Measurements from ENCODE around the gene NUP85. TPM values are rescaled to one million over a fixed set of nuclear protein-coding genes. Genes with fewer than 3 reads are reported as not detected.

NUP85 gene
- total and polyA plus RNA-seq, 4 donors = 40.4 to 69.5 (median 46.1) TPM

GRCh38 chr17:75182569-75183436 lies 22.7 kb upstream of the NUP85 start, which contains the start of gene SUMO2:
SUMO2 (minus strand) TSS chr17:75182959; CDS start chr17:75182834, 125 bp downstream.
- Histone ChIP-seq H3K36me3 (ENCODE audit: control insufficient read depth in 4 of 4, insufficient read depth in 4 of 4, low read length in 4 of 4) (peaks cover 0 to 13% (median 6%) of the 10 kb centered on the region in 4 donors), H3K4me1 (ENCODE audit: control insufficient read depth in 5 of 5, insufficient read depth in 5 of 5, low read length in 5 of 5) (peaks cover 0 to 7% (median 0%) of the 10 kb centered on the region in 5 donors), H3K9me3 (ENCODE audit: control insufficient read depth in 4 of 4, insufficient read depth in 3 of 4, low read length in 3 of 4) (no peaks in the 10 kb centered on the region), H3K9ac (ENCODE audit: insufficient read depth in 1 of 2, low read length in 2 of 2) (peak within 1 kb of the TSS; percentile 65 to 85), H3K27ac (ENCODE audit: low read depth in 1 of 2, low read length in 1 of 2) (peak within 1 kb of the TSS; percentile 97 to 100), H3K27me3 (ENCODE audit: control insufficient read depth in 3 of 3, insufficient read depth in 3 of 3, low read length in 2 of 3) (no peaks in the 10 kb centered on the region), H3K4me3 (peak within 1 kb of the TSS; percentile 86)
- ATAC-seq (ENCODE audit: insufficient read depth, low FRiP score) (peak; percentile 93), DNase-seq (peak; percentile 96 to 99 (median 97))
- no peak for TF ChIP-seq CTCF (IDR thresholded peaks at IDR 0.05; ENCODE audit: control extremely low read depth, extremely low read depth)
- 0 to 1% methylated on average over 74 to 92 of the region's 92 CpGs for WGBS, 2 donors

GRCh38 chr17:75183999-75184884 lies 21.2 kb upstream of the NUP85 start:
- H3K9me3 ChIP-seq (ENCODE audit: control insufficient read depth in 4 of 4, insufficient read depth in 3 of 4, low read length in 3 of 4) = no peaks in the 10 kb centered on the region
- H3K27me3 ChIP-seq (ENCODE audit: control insufficient read depth in 3 of 3, insufficient read depth in 3 of 3, low read length in 2 of 3) = no peaks in the 10 kb centered on the region
- no peak overlapping the region for H3K4me3 ChIP-seq
- H3K36me3 ChIP-seq (ENCODE audit: control insufficient read depth in 4 of 4, insufficient read depth in 4 of 4, low read length in 4 of 4) = peaks cover 0 to 6% (median 3%) of the 10 kb centered on the region in 4 donors
- peaks cover 0 to 7% (median 0%) of the 10 kb centered on the region in 5 donors for H3K4me1 ChIP-seq (ENCODE audit: control insufficient read depth in 5 of 5, insufficient read depth in 5 of 5, low read length in 5 of 5)
- no peak overlapping the region for H3K9ac ChIP-seq (ENCODE audit: insufficient read depth in 1 of 2, low read length in 2 of 2)
- no peak for ATAC-seq (ENCODE audit: insufficient read depth, low FRiP score)
- H3K27ac ChIP-seq (ENCODE audit: low read depth in 1 of 2, low read length in 1 of 2) = no peak overlapping the region
- WGBS, 2 donors = 95% methylated on average over 9 of the region's 9 CpGs
- DNase-seq = no peak
- TF ChIP-seq CTCF (IDR thresholded peaks at IDR 0.05; ENCODE audit: control extremely low read depth, extremely low read depth) = no peak

GRCh38 chr17:75188614-75189013 lies 16.9 kb upstream of the NUP85 start:
- DNase-seq = no peak
- Histone ChIP-seq H3K36me3 (ENCODE audit: control insufficient read depth in 4 of 4, insufficient read depth in 4 of 4, low read length in 4 of 4) (no peaks in the 10 kb centered on the region), H3K4me1 (ENCODE audit: control insufficient read depth in 5 of 5, insufficient read depth in 5 of 5, low read length in 5 of 5) (no peaks in the 10 kb centered on the region), H3K27me3 (ENCODE audit: control insufficient read depth in 3 of 3, insufficient read depth in 3 of 3, low read length in 2 of 3) (no peaks in the 10 kb centered on the region), H3K4me3 (no peak overlapping the region), H3K9ac (ENCODE audit: insufficient read depth in 1 of 2, low read length in 2 of 2) (no peak overlapping the region), H3K9me3 (ENCODE audit: control insufficient read depth in 4 of 4, insufficient read depth in 3 of 4, low read length in 3 of 4) (no peaks in the 10 kb centered on the region), H3K27ac (ENCODE audit: low read depth in 1 of 2, low read length in 1 of 2) (no peak overlapping the region)
- no peak for TF ChIP-seq CTCF (IDR thresholded peaks at IDR 0.05; ENCODE audit: control extremely low read depth, extremely low read depth)
- WGBS, 2 donors = 92 to 95% methylated on average over 6 of the region's 6 CpGs
- ATAC-seq (ENCODE audit: insufficient read depth, low FRiP score) = no peak

Measured in lung (tissue), 12 donors.